Ovary (tissue), 3 donors: ENCODE data around the gene CDC42EP4.

Experiments
- CTCF ChIP-seq, 3 donors: fragments of 450-650 bp in 2 of 3; fragments of 200-600 bp in 1 of 3; IDR thresholded peaks; one replicate each; pipeline versions ENCODE4 v1.5.1 to v1.8.0; 2016 to 2022; ENCODE audit warnings: antibody characterized with exemption in 3 of 3, mild to moderate bottlenecking in 1 of 3
- EP300 ChIP-seq: sonication (generic); formaldehyde crosslinking; IDR thresholded peaks from one replicate; pipeline ENCODE4 v1.6.1; 2017; ENCODE audit warnings: antibody characterized with exemption
- POLR2A ChIP-seq: fragments of 450-650 bp; IDR thresholded peaks from one replicate; pipeline ENCODE4 v1.6.1; 2017; ENCODE audit warnings: antibody characterized with exemption, mild to moderate bottlenecking, moderate library complexity
- donor health status: DM: no; HTN: no; CAD: no.

GRCh38 chr17:73285603-73285908, 26.2 kb downstream of the CDC42EP4 start:
- TF ChIP-seq CTCF (IDR thresholded peaks at IDR 0.05): no peak
- no peak for TF ChIP-seq POLR2A
- TF ChIP-seq EP300: no peak
